ENCODE data around the gene CDK10.

GRCh38 chr16:89705006-89705405 is 18.5 kb downstream of the CDK10 start:
- TF ChIP-seq TAF1 (IDR thresholded peaks at IDR 0.05; ENCODE audit: low read depth) (no peak), POLR2AphosphoS5 (IDR thresholded peaks at IDR 0.05) (no peak), CTCF (IDR thresholded peaks at IDR 0.05; ENCODE audit: poor library complexity, severe bottlenecking) (no peak), REST (IDR thresholded peaks at IDR 0.05; ENCODE audit: borderline replicate concordance) (no peak)

All from neural cell (in vitro differentiated cells).